AG08395 (cell line): ENCODE results near the gene MYH7.
"Not testable (repeated sequence)": the region's sequence is repeated elsewhere in the genome, so short reads cannot be mapped to it uniquely, and the experiment has no call there.

Source experiments
- DNase-seq: peaks from one replicate; pipeline ENCODE4 v3.0.0; 2012; ENCODE audit warnings: mixed read lengths, low spot score

MYH7 gene

GRCh38 chr14:23406725-23407355 lies 28.6 kb downstream of the MYH7 start:
- no peak for DNase-seq

- no peak for DNase-seq
These were observed 29.2 kb downstream of the MYH7 start for GRCh38 chr14:23406244-23406643.

GRCh38 chr14:23405516-23406025 lies 29.9 kb downstream of the MYH7 start:
- DNase-seq = no peak

- no peak for DNase-seq
These were observed 30.4 kb downstream of the MYH7 start for GRCh38 chr14:23405096-23405495.

GRCh38 chr14:23404331-23404900 lies 31.0 kb downstream of the MYH7 start:
- no peak for DNase-seq

GRCh38 chr14:23403908-23404307 lies 31.6 kb downstream of the MYH7 start:
- DNase-seq = no peak

- no peak for DNase-seq
These were observed 32.4 kb downstream of the MYH7 start for GRCh38 chr14:23403139-23403438.

- DNase-seq = no peak
These were observed 32.9 kb downstream of the MYH7 start for GRCh38 chr14:23402296-23403138.

- DNase-seq = no peak
These were observed 34.2 kb downstream of the MYH7 start for GRCh38 chr14:23401291-23401690.

- DNase-seq = not testable (repeated sequence)
These were observed 34.8 kb downstream of the MYH7 start for GRCh38 chr14:23400496-23401149.

GRCh38 chr14:23399591-23399990 lies 35.9 kb downstream of the MYH7 start:
- no peak for DNase-seq

GRCh38 chr14:23399136-23399535 lies 36.3 kb downstream of the MYH7 start:
- DNase-seq = no peak

- DNase-seq = no peak
These were observed 37.1 kb downstream of the MYH7 start for GRCh38 chr14:23398348-23398747.

- DNase-seq = no peak
These were observed 38.6 kb downstream of the MYH7 start for GRCh38 chr14:23396781-23397407.

- no peak for DNase-seq
These were observed 39.3 kb downstream of the MYH7 start for GRCh38 chr14:23396126-23396525.

- no peak for DNase-seq
These were observed 42.8 kb downstream of the MYH7 start for GRCh38 chr14:23392613-23393012.

GRCh38 chr14:23389871-23390270 lies 45.6 kb downstream of the MYH7 start:
- DNase-seq = not testable (repeated sequence)

GRCh38 chr14:23389396-23389795 lies 46.1 kb downstream of the MYH7 start:
- DNase-seq = no peak

GRCh38 chr14:23388996-23389395 lies 46.5 kb downstream of the MYH7 start:
- DNase-seq = no peak

GRCh38 chr14:23387916-23388882 lies 47.3 kb downstream of the MYH7 start:
- DNase-seq = no peak

- no peak for DNase-seq
These were observed 48.5 kb downstream of the MYH7 start for GRCh38 chr14:23386999-23387398.
